SK-N-MC (cell line): ENCODE measurements around the gene LRFN2.

Experiments used
- FOXP2 ChIP-seq: optimal IDR thresholded peaks from 2 replicates; pipeline ENCODE3; 2011; ENCODE audit warnings: mild to moderate bottlenecking, moderate library complexity; ENCODE audit not compliant: insufficient read depth; ENCODE audit errors: extremely low read length, control extremely low read depth
- POLR2AphosphoS5 ChIP-seq: IDR thresholded peaks from 2 replicates; pipeline ENCODE4 v1.6.1; 2012; ENCODE audit warnings: mild to moderate bottlenecking, low read depth, low read length, borderline replicate concordance

DNA sequence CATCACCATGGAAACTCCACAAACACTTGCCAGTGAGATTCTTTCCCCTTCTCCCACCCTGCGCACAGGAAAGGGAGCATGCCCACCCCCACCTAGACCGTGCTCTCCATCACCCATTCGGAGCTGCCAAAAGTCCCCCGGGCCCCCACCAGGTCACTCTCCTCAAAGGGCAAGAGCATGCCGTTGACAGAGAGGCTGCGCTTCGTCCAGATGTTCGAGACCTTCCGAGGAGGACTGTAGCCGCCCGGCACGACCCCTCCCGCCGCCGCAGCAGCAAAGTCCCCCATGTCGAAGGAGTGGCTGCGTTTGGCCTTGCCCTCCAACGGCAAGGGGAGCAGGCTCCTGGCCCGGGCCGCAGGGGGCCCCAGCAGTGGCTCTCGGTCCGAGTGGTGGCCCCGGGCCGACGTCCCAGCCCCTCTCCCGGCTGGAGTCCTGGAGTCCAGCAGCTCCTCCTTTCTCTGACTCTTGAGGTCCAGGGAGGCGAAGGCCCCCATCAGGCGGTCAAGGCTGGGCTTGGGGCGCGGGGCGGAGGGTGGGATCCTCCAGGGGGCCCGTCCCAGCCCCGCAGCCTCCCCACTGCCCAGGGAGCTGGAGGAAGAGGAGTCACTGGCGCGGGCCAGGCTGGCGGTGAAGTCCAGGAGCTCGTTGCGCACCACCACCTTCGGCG lies 195.2 kb downstream of the LRFN2 start:
- TF ChIP-seq POLR2AphosphoS5 (no peak), FOXP2 (no peak)
